ENCODE measurements around the gene PFKL.

DNA sequence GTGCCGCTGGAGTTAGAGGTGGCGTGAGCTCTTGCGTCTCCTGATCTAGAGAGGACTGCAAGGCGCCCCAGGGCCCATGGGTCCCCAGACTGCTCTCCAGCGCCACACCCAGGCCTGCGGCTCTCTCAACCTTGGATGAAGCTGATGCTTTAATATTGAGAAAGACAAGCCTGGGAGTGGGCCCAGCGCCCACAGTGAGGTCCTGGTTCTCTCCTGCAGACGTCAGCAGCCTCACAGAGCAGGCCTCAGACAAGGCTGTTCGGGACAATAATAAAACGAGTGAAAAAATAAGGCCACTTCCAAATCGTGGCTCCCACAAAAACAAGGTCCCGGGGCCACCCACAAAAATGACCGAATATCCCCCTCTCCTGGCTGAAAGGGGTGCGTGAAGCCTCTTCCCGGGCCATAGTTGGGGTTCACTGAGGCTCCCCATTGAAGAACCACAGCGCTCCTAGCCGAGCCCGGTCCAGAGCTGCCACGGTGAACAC is 32.2 kb upstream of the PFKL start:
- TF ChIP-seq EZH2 (IDR thresholded peaks at IDR 0.05; ENCODE audit: insufficient read depth, poor library complexity, severe bottlenecking), result no peak
- TF ChIP-seq EZH2phosphoT487 (IDR thresholded peaks at IDR 0.05; ENCODE audit: insufficient read depth, low read depth), result no peak
